ENCODE measurements around the gene PNMT. TPM values are rescaled to one million over a fixed set of nuclear protein-coding genes. Genes with fewer than 3 reads are reported as not detected.
A peak's percentile ranks its signal among the peaks of the same experiment; 100 is the strongest.

The PNMT gene
- total and polyA plus RNA-seq, 2 of the 13 experiments (the other 11 are each of a cell fraction or from before 2014, with no cell fraction given), result 0.25 TPM; not detected in 1

- TF ChIP-seq, protein P1, sequence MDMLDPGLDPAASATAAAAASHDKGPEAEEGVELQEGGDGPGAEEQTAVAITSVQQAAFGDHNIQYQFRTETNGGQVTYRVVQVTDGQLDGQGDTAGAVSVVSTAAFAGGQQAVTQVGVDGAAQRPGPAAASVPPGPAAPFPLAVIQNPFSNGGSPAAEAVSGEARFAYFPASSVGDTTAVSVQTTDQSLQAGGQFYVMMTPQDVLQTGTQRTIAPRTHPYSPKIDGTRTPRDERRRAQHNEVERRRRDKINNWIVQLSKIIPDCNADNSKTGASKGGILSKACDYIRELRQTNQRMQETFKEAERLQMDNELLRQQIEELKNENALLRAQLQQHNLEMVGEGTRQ (IDR thresholded peaks at IDR 0.05; ENCODE audit: low read depth, low read length), result no peak
- TF ChIP-seq, protein P1 (CRISPR knock-in tag; IDR thresholded peaks at IDR 0.05; ENCODE audit: borderline replicate concordance), result no peak
- TF ChIP-seq, protein P2, sequence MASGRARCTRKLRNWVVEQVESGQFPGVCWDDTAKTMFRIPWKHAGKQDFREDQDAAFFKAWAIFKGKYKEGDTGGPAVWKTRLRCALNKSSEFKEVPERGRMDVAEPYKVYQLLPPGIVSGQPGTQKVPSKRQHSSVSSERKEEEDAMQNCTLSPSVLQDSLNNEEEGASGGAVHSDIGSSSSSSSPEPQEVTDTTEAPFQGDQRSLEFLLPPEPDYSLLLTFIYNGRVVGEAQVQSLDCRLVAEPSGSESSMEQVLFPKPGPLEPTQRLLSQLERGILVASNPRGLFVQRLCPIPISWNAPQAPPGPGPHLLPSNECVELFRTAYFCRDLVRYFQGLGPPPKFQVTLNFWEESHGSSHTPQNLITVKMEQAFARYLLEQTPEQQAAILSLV (CRISPR knock-in tag; IDR thresholded peaks at IDR 0.05; ENCODE audit: borderline replicate concordance), result peak; percentile 43; the same call in 1 of the 2 replicates
- no peak for TF ChIP-seq ZFP36L2 (CRISPR knock-in tag; IDR thresholded peaks at IDR 0.05)
- TF ChIP-seq TEAD2 (CRISPR knock-in tag; IDR thresholded peaks at IDR 0.05), result no peak
- TF ChIP-seq CAMTA2 (CRISPR knock-in tag; IDR thresholded peaks at IDR 0.05; ENCODE audit: borderline replicate concordance), result no peak
- no peak for TF ChIP-seq BRF2 (CRISPR knock-in tag; IDR thresholded peaks at IDR 0.05)
- TF ChIP-seq THYN1 (CRISPR knock-in tag; IDR thresholded peaks at IDR 0.05; ENCODE audit: borderline replicate concordance, low read depth), result no peak
- TF ChIP-seq, protein P3, sequence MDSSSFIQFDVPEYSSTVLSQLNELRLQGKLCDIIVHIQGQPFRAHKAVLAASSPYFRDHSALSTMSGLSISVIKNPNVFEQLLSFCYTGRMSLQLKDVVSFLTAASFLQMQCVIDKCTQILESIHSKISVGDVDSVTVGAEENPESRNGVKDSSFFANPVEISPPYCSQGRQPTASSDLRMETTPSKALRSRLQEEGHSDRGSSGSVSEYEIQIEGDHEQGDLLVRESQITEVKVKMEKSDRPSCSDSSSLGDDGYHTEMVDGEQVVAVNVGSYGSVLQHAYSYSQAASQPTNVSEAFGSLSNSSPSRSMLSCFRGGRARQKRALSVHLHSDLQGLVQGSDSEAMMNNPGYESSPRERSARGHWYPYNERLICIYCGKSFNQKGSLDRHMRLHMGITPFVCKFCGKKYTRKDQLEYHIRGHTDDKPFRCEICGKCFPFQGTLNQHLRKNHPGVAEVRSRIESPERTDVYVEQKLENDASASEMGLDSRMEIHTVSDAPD (CRISPR knock-in tag; IDR thresholded peaks at IDR 0.05), result no peak
- TF ChIP-seq CHCHD3 (CRISPR knock-in tag; IDR thresholded peaks at IDR 0.05), result 0 out of 2 replicates have a peak, but pooled peaks have one; percentile 33
- no peak for TF ChIP-seq ZNF740 (CRISPR knock-in tag; IDR thresholded peaks at IDR 0.05)
- no peak for TF ChIP-seq ZNF350 (CRISPR knock-in tag; IDR thresholded peaks at IDR 0.05; ENCODE audit: borderline replicate concordance, low read depth)
- TF ChIP-seq UBTF (CRISPR knock-in tag; IDR thresholded peaks at IDR 0.05), result peak; percentile 100
- TF ChIP-seq ZFX (CRISPR knock-in tag; IDR thresholded peaks at IDR 0.05; ENCODE audit: low read depth), result peak; percentile 97
- TF ChIP-seq, protein P4, sequence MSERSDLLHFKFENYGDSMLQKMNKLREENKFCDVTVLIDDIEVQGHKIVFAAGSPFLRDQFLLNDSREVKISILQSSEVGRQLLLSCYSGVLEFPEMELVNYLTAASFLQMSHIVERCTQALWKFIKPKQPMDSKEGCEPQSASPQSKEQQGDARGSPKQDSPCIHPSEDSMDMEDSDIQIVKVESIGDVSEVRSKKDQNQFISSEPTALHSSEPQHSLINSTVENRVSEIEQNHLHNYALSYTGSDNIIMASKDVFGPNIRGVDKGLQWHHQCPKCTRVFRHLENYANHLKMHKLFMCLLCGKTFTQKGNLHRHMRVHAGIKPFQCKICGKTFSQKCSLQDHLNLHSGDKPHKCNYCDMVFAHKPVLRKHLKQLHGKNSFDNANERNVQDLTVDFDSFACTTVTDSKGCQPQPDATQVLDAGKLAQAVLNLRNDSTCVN (CRISPR knock-in tag; IDR thresholded peaks at IDR 0.05; ENCODE audit: borderline replicate concordance), result peak; percentile 72; the same call in 1 of the 2 replicates
- TF ChIP-seq ZNF563 (CRISPR knock-in tag; IDR thresholded peaks at IDR 0.05), result peak; percentile 81; the same call in 1 of the 2 replicates
- peak; percentile 55; the same call in 1 of the 2 replicates for TF ChIP-seq KAT8 (CRISPR knock-in tag; IDR thresholded peaks at IDR 0.05)
These were observed at the start of gene PNMT (continued) for GRCh38 chr17:39667945-39668924.
